Measurements from ENCODE around the gene XPO4. TPM values are rescaled to one million over a fixed set of nuclear protein-coding genes. Genes with fewer than 3 reads are reported as not detected.

Gene XPO4
- total and polyA plus RNA-seq, 2 of the 13 experiments (the other 11 are each of a cell fraction or from before 2014, with no cell fraction given) = 8.4 to 24.8 TPM

DNA sequence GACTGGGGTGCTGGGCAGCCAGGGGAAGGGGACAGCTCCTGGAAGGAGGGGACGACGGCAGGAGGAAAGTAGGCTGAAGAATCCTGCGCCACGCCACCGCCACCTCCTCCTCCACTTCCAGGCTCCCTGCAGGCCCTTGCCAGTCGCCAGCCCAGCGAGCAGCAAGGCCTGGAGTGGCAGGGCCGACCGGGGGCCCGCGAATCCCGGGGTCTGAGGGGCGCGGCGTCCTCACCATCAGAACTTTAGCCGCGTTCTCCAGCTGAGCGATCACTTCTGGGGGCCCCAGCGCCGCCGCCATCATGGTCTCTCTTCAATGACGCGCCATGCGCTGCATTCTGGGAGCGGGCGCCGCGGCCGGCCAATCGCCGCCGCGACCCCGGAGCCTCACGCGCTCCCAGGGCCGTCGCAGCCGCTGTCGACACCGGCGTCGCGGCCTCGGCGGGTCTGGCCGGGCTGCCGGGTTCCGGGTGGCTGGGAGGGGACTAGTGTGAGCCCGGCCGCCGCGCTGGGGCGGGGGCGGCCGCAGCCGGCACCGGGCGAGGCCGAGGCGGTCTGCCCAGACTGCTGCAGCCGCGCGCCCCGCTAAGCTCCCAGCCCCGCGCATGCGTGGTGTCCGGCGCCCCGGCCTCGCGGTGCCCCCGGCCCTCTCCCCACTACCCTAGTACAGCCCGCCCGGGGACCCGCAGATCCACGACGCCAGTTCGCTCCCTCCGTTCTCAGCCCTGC lies at the start of gene XPO4 (continued):
- TF ChIP-seq, protein P1, sequence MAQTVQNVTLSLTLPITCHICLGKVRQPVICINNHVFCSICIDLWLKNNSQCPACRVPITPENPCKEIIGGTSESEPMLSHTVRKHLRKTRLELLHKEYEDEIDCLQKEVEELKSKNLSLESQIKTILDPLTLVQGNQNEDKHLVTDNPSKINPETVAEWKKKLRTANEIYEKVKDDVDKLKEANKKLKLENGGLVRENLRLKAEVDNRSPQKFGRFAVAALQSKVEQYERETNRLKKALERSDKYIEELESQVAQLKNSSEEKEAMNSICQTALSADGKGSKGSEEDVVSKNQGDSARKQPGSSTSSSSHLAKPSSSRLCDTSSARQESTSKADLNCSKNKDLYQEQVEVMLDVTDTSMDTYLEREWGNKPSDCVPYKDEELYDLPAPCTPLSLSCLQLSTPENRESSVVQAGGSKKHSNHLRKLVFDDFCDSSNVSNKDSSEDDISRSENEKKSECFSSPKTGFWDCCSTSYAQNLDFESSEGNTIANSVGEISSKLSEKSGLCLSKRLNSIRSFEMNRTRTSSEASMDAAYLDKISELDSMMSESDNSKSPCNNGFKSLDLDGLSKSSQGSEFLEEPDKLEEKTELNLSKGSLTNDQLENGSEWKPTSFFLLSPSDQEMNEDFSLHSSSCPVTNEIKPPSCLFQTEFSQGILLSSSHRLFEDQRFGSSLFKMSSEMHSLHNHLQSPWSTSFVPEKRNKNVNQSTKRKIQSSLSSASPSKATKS (CRISPR knock-in tag; IDR thresholded peaks at IDR 0.05) = no peak
- no peak for TF ChIP-seq RBM22 (optimal IDR thresholded peaks at IDR 0.05; ENCODE audit: low read length)
- TF ChIP-seq TEAD2 (CRISPR knock-in tag; IDR thresholded peaks at IDR 0.05) = peak; percentile 15; the same call in 1 of the 2 replicates
- no peak for TF ChIP-seq MIXL1 (CRISPR knock-in tag; IDR thresholded peaks at IDR 0.05)
- TF ChIP-seq, protein P2, sequence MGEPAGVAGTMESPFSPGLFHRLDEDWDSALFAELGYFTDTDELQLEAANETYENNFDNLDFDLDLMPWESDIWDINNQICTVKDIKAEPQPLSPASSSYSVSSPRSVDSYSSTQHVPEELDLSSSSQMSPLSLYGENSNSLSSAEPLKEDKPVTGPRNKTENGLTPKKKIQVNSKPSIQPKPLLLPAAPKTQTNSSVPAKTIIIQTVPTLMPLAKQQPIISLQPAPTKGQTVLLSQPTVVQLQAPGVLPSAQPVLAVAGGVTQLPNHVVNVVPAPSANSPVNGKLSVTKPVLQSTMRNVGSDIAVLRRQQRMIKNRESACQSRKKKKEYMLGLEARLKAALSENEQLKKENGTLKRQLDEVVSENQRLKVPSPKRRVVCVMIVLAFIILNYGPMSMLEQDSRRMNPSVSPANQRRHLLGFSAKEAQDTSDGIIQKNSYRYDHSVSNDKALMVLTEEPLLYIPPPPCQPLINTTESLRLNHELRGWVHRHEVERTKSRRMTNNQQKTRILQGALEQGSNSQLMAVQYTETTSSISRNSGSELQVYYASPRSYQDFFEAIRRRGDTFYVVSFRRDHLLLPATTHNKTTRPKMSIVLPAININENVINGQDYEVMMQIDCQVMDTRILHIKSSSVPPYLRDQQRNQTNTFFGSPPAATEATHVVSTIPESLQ (CRISPR knock-in tag; conservative IDR thresholded peaks at IDR 0.05) = no peak
- TF ChIP-seq ZNF180 (CRISPR knock-in tag; IDR thresholded peaks at IDR 0.05; ENCODE audit: borderline replicate concordance, low read depth) = no peak
- no peak for TF ChIP-seq ADNP (CRISPR knock-in tag; IDR thresholded peaks at IDR 0.05)
- no peak; the same call in none of the 2 replicates for TF ChIP-seq POLR2G (IDR thresholded peaks at IDR 0.05; ENCODE audit: low read depth, low read length)
- TF ChIP-seq ZNF720 (CRISPR knock-in tag; IDR thresholded peaks at IDR 0.05) = no peak
- TF ChIP-seq, protein P3, sequence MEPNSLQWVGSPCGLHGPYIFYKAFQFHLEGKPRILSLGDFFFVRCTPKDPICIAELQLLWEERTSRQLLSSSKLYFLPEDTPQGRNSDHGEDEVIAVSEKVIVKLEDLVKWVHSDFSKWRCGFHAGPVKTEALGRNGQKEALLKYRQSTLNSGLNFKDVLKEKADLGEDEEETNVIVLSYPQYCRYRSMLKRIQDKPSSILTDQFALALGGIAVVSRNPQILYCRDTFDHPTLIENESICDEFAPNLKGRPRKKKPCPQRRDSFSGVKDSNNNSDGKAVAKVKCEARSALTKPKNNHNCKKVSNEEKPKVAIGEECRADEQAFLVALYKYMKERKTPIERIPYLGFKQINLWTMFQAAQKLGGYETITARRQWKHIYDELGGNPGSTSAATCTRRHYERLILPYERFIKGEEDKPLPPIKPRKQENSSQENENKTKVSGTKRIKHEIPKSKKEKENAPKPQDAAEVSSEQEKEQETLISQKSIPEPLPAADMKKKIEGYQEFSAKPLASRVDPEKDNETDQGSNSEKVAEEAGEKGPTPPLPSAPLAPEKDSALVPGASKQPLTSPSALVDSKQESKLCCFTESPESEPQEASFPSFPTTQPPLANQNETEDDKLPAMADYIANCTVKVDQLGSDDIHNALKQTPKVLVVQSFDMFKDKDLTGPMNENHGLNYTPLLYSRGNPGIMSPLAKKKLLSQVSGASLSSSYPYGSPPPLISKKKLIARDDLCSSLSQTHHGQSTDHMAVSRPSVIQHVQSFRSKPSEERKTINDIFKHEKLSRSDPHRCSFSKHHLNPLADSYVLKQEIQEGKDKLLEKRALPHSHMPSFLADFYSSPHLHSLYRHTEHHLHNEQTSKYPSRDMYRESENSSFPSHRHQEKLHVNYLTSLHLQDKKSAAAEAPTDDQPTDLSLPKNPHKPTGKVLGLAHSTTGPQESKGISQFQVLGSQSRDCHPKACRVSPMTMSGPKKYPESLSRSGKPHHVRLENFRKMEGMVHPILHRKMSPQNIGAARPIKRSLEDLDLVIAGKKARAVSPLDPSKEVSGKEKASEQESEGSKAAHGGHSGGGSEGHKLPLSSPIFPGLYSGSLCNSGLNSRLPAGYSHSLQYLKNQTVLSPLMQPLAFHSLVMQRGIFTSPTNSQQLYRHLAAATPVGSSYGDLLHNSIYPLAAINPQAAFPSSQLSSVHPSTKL (CRISPR knock-in tag; IDR thresholded peaks at IDR 0.05) = 0 out of 2 replicates have a peak, but pooled peaks have one; percentile 4
- 0 out of 2 replicates have a peak, but pooled peaks have one; percentile 56 for TF ChIP-seq FOXC1 (CRISPR knock-in tag; IDR thresholded peaks at IDR 0.05; ENCODE audit: borderline replicate concordance)
- no peak for TF ChIP-seq ZNF30 (CRISPR knock-in tag; IDR thresholded peaks at IDR 0.05)
- TF ChIP-seq, protein P4, sequence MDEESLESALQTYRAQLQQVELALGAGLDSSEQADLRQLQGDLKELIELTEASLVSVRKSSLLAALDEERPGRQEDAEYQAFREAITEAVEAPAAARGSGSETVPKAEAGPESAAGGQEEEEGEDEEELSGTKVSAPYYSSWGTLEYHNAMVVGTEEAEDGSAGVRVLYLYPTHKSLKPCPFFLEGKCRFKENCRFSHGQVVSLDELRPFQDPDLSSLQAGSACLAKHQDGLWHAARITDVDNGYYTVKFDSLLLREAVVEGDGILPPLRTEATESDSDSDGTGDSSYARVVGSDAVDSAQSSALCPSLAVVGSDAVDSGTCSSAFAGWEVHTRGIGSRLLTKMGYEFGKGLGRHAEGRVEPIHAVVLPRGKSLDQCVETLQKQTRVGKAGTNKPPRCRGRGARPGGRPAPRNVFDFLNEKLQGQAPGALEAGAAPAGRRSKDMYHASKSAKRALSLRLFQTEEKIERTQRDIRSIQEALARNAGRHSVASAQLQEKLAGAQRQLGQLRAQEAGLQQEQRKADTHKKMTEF (CRISPR knock-in tag; IDR thresholded peaks at IDR 0.05) = no peak
- TF ChIP-seq NFYB (CRISPR knock-in tag; IDR thresholded peaks at IDR 0.05) = peak; percentile 68
- TF ChIP-seq, protein P5, sequence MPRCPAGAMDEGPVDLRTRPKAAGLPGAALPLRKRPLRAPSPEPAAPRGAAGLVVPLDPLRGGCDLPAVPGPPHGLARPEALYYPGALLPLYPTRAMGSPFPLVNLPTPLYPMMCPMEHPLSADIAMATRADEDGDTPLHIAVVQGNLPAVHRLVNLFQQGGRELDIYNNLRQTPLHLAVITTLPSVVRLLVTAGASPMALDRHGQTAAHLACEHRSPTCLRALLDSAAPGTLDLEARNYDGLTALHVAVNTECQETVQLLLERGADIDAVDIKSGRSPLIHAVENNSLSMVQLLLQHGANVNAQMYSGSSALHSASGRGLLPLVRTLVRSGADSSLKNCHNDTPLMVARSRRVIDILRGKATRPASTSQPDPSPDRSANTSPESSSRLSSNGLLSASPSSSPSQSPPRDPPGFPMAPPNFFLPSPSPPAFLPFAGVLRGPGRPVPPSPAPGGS (CRISPR knock-in tag; IDR thresholded peaks at IDR 0.05) = no peak
- TF ChIP-seq PAWR (CRISPR knock-in tag; IDR thresholded peaks at IDR 0.05; ENCODE audit: borderline replicate concordance) = no peak
- no peak for TF ChIP-seq ATM (IDR thresholded peaks at IDR 0.05; ENCODE audit: borderline replicate concordance)
- no peak for TF ChIP-seq ATAD3A (CRISPR knock-in tag; IDR thresholded peaks at IDR 0.05)
- TF ChIP-seq CBX1 (IDR thresholded peaks at IDR 0.05; ENCODE audit: low read depth) = no peak
- no peak for TF ChIP-seq ZNF549 (CRISPR knock-in tag; IDR thresholded peaks at IDR 0.05)

Data from HepG2 (cell line).